ENCODE results near the gene ATP11A.

DNA sequence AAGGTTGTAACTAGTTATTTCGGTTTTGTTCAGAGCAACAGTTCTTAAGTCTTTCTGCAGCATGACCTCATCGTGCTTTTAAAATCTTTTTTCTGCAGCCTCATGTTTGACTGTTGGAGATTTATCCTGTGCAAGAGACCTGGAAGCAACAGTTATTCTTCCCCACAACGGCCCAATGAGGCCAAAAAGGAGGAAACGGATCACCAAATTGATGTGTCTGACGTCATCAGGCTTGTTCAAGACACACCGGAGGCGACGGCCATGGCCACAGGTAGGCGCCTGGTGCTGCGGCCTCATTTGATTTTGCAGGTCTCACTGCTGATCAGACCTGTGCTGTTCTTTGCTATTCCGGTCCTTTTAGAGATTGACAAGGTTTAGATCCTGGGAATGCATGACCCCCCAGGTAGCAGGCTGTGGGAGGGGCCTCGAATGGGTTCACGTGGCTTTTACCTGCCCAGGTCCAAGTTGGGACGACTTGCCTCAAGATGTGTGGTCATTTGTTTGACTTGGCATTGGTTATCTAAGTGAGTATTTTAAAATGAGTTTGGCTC lies 212.3 kb downstream of the ATP11A start:
- TF ChIP-seq GATA2 (IDR thresholded peaks at IDR 0.05; ENCODE audit: low read depth, low read length) (no peak), GATA3 (IDR thresholded peaks at IDR 0.05; ENCODE audit: low read depth, low read length) (no peak)
